Eye (tissue), 1 donor: ENCODE data around the gene ZNF541.
A peak's percentile ranks its signal among the peaks of the same experiment; 100 is the strongest.

ENCODE experiments used
- DNase-seq: peaks from one replicate; pipeline ENCODE4 v3.0.0-alpha.2; 2015

The ZNF541 gene, protein sequence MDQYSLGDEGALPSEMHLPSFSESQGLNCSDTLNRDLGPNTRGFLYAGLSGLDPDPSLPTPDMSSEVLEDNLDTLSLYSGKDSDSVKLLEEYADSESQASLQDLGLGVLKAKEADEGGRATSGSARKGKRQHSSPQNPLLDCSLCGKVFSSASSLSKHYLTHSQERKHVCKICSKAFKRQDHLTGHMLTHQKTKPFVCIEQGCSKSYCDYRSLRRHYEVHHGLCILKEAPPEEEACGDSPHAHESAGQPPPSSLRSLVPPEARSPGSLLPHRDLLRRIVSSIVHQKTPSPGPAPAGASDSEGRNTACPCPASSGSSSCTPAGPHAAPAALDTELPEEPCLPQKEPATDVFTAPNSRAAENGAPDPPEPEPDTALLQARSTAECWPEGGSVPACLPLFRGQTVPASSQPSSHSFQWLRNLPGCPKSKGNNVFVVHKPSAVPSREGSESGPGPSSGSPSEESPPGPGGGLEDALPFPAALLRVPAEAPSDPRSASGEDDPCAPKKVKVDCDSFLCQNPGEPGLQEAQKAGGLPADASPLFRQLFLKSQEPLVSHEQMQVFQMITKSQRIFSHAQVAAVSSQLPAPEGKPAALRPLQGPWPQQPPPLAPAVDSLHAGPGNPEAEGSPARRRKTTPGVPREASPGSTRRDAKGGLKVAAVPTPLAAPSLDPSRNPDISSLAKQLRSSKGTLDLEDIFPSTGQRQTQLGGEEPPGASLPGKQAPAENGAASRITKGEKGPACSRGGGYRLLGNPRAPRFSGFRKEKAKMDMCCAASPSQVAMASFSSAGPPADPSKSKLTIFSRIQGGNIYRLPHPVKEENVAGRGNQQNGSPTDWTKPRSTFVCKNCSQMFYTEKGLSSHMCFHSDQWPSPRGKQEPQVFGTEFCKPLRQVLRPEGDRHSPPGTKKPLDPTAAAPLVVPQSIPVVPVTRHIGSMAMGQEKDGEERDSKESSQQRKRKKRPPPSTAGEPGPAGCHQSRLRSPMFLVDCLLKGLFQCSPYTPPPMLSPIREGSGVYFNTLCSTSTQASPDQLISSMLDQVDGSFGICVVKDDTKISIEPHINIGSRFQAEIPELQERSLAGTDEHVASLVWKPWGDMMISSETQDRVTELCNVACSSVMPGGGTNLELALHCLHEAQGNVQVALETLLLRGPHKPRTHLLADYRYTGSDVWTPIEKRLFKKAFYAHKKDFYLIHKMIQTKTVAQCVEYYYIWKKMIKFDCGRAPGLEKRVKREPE (N-terminal part only)

GRCh38 chr19:47573071-47574026, at the start of gene ZNF541:
Gene ZNF541 (minus strand): TSS chr19:47573148. CDS start chr19:47555856, 17,292 bp downstream.
- peak; percentile 79 for DNase-seq

DNA sequence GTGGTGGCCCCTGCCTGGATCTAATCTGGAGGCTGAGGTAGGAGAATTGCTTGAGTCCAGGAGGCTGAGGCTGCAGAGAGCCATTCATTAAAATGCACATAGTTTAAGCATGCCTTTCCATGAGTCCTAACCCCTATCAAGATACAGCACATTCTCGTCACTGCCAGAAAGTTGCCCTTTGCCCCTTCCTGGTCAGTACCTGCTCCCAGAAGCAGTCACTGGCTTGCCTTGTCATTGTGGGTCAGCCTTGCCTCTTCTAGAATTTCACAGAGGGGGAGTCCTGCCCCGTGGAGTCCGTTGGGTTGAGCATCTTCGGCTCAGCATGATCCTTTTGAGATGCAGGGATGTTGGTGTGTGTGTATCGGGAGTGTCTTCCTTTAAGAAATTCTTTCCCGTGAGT, 46.8 kb upstream of the ZNF541 start:
- DNase-seq: no peak

GRCh38 chr19:47618771-47619170, 45.8 kb upstream of the ZNF541 start:
- no peak for DNase-seq

DNA sequence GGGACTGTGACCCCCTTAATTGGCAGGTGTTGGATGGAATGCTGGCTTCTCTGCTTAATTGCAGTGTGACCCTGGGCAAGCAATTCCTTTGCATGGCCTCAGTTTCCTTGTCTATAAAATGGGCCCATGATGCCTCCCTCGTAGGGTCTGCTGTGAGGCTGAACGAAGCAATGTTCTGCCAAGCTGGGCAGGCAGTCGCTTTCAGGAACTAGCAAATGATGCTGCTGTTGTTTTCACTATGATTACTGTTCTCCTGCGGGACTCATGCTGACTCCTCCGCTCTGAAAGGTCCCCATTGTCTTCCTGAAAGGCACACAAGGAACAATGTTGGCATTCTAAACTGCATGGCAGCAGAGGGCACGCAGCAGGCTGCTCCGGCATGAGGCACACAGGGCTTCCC, 42.8 kb upstream of the ZNF541 start:
- no peak for DNase-seq

GRCh38 chr19:47615230-47615629, 42.3 kb upstream of the ZNF541 start:
- no peak for DNase-seq

DNA sequence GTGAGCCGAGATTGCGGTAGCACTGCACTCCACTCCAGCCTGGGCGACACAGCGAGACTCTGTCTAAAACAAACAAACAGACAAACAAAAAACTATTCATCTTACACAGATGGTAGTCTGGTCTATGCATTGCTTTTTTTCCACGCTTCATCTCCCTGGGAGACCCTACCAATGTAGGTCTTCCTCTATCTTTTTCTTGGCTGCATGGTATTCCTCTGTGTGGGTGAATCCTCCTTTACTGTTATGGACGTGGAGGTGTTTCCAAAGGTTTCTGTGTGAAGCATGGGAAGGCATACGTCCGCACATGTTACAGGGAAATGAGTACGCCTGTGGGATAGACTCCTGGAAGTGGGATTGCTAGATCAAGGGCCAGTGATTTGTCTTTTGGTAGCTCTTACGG, 41.6 kb upstream of the ZNF541 start:
- no peak for DNase-seq

- DNase-seq: peak; percentile 61
Observed at GRCh38 chr19:47614021-47614295, 41.0 kb upstream of the ZNF541 start.

- peak; percentile 84 for DNase-seq
Observed at GRCh38 chr19:47613165-47614020, 40.4 kb upstream of the ZNF541 start.

GRCh38 chr19:47610902-47611301, 38.0 kb upstream of the ZNF541 start:
- no peak for DNase-seq

- peak; percentile 74 for DNase-seq
Observed at GRCh38 chr19:47609906-47610894, 37.3 kb upstream of the ZNF541 start.

DNA sequence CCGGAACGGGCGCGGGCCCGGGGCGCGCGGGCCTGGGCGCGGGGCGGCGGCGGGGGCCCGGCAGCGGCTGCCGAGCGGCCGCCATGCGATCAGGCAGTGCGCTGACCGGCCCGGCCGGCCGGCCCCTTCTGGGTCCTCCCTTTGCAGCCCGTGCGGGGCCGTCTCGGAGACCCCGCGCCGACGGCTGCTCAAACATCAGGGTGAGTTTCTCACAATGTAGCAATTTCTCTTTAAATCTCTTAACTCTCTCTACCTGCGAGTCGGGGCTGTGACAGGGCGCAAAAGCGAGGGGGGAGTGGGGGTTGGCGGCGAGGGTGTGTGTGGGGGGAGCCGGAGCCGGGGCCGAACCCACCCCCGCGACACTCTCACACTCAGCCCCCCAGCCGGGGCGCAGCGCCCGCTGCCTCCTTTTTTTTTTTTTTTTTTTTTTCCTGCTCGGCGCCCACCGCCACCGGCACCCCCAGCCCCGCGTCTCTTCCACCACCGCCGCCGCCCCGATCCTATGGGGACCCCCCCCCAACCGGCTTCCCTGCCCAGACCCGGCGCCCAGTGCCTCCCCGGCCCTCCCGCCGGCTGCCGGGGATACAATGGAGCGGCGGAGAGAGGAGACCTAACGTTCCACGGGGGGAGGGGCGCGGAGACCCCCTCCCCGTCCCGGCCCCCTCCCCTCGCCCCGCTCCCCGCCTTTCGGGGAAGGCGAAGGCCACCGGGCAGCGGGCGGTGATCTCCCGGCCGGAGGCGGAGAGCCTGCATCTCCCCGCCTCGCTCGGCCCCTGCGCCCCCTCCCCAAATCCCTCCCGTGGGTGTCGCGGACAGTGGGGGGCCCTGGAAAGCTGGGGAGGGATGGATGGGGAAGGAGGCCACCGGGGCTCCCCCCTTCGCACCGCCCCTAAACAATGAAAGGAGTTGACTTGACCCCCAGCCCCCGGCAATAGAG, 36.3 kb upstream of the ZNF541 start, which contains the start of gene BICRA:
Gene BICRA (plus strand): TSS at position 166 of the 937 bp plus-strand sequence. CDS start 64,441 bp downstream, outside the sequence.
- peak; percentile 94 for DNase-seq

- peak; percentile 98 for DNase-seq
Observed at GRCh38 chr19:47608074-47608918, 35.3 kb upstream of the ZNF541 start.

DNA sequence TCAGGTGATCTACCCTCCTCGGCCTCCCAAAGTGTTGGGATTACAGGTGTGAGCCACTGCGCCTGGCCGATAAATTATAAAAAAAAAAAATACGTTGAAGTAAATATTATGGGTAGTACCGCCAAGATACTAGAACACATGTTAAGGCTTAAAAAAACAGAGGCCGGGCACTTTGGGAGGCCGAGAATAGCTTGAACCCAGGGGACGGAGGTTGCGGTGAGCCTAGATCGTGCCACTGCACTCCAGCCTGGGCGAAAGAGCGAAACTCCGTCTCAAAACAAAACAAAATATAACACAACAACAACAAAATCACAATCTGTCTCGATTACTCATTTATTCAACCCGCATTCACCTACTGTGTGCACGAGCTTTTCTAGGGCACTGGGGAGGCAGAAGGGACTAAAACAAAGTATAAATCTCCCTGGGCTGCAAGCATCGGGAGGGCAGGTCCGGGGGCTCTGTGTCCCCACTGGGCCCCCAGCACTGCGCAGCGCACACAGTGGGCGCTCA, 34.7 kb upstream of the ZNF541 start:
- DNase-seq: no peak

- DNase-seq: no peak
Observed at GRCh38 chr19:47603706-47604565, 31.0 kb upstream of the ZNF541 start.

DNA sequence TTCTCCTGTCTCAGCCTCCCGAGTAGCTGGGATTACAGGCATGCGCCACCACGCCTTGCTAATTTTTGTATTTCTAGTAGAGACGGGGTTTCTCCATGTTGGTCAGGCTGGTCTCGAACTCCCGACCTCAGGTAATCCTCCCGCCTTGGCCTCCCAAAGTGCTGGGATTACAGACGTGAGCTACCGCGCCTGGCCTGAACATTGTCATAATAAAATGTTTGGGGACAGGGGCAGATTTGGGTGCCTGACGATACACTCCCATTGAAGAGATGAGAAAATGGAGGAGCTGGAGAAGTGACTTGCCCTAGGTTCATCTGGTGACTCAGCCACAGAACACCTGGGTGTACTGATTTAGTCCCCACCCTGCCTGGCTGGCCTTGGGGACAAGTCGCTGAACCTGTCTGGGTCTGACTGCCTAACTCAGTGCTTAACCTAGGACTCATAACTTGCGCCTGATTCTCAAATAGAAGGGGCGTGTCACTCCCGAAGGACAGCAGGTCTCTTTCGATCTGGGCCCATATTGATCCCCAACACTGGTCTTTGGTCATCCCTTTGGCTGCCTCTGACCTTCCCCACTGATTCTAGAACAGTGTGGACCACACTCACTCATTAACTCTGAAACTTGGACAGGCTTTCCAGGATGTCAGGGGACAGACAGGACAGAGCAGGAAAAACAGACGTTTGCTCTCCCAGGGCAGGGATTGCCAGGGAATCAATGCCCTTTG, 28.4 kb upstream of the ZNF541 start:
- no peak for DNase-seq
